Kidney glomerular epithelial cell (primary cell): ENCODE data around the gene ARHGAP28.

ENCODE experiments used
- DNase-seq: peaks from one replicate; lab custom pipeline; 2025; lab: John Stamatoyannopoulos, UW

ARHGAP28 gene

DNA sequence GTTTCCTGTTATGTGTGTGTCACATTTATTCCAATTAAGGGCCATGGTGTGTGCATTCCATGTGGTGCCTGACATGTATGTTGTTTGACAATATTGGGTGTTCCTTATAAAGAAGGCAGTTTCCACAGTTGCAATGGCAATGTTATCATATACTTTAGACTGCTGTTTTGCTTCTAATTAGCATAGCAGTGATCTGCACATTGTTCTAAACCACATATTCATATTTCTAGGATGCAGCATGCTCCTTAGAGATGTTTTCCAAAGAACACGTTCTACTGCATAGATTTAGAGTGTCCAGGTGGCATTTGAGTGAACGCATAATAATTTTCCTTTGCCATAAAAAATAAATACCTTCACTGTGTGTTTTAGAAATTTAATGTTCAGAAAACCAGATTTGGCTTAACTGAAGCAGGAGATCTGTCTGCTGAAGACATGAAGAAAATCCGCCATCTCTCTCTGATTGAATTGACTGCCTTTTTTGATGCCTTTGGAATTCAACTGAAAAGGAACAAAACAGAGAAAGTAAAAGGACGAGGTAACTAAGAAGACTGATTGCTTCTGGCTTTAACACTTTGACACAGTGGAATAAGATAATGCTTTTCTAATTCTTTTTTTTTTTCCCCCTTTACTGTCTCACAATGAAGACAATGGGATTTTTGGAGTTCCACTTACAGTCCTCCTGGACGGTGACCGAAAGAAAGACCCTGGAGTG, 143.7 kb downstream of the ARHGAP28 start:
- no peak for DNase-seq

GRCh38 chr18:6874315-6874714, 144.8 kb downstream of the ARHGAP28 start:
- DNase-seq = no peak

DNA sequence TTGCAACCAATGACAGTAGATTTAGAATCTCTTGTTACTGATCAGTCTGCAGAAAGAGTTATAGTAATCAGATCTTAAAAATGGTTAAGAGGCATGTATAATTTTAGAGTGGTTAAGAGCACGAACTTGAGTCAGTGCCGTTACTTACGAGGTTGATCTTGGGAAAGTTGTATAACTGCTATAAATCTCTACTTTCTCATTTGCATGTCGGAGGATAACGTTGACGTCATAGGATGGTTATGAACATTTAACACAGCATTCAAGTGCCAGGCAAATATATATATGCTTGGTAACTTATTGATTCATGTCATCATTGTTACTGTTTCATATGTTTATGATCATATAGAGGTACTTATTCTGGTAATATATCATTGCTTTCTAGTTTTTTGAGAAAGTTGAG, 146.2 kb downstream of the ARHGAP28 start:
- no peak for DNase-seq

- DNase-seq = peak; percentile 13
Measured at GRCh38 chr18:6876641-6877041, 147.1 kb downstream of the ARHGAP28 start.

DNA sequence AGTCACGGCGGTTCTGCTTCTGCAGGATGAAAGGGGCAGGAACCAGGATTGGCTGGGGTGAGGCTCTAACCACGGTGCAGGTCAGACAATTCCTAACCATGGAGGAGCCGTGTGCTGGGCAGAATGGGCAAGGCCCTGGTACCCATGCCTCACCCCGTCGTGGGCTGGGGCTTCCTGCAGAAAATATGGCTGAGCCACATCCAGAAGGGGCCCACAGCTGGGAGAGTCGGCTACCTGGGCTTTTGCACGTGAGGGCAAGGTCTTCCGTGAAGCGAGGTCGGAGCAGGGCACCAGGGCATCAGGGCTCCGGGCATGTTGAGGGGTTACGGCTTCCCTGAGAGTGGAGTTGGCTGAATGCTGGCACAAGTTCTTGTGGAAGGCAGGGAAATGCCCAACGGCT, 147.8 kb downstream of the ARHGAP28 start:
- no peak for DNase-seq

- no peak for DNase-seq
Measured at GRCh38 chr18:6878556-6879297, 149.2 kb downstream of the ARHGAP28 start.

DNA sequence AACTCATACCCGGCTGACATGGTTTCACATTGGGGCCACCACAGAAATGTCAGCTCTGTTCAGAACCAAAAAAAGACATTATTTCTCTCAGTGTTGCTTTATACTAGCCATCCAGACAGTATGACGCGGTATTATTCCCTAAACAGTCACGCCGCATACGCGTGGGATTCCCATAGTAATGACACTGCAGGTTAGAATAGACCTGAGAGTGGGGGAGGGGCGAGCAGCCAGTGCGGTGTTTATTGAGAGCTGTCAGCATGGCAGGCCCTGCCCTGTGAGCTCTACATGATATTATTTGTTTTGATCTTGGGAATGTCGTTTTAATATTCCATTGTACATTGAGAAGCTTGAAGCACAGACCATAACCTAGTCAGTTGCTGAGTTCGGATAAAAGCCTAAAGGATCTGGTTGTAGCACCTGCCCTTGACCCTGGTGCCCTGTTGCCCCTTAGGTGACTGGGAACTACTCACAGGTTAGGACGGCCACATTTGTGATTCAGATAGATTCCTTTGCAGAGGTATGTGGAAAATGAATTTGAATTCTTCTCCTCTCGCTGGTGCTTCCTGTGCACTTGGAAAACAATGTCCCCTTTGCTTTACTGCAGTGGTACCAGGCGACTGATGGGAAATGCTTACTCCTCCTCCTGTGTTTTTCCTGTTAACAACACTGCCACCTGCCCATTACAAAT, 150.1 kb downstream of the ARHGAP28 start:
- DNase-seq = no peak

GRCh38 chr18:6881034-6881820, 151.7 kb downstream of the ARHGAP28 start:
- DNase-seq = no peak

DNA sequence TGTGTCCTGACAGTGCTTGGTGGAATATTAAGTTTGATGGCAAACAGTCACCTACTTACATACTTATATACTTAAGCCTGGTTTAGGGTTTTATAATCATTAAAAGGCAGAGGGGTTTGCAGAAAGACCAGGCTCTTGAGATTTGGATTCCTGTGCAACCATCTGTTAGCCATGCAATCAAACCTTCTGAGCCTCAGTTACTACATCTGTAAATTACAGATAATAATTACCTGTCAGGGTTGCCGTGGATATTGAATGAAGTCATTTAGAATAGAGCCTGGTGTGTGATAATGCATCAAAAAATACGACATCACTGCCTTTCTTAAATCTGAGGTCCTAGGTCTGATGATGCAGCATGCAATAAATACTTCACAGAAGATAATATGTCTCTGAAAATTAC, 152.9 kb downstream of the ARHGAP28 start:
- DNase-seq = no peak

- no peak for DNase-seq
Measured at GRCh38 chr18:6885006-6885481, 155.5 kb downstream of the ARHGAP28 start.

DNA sequence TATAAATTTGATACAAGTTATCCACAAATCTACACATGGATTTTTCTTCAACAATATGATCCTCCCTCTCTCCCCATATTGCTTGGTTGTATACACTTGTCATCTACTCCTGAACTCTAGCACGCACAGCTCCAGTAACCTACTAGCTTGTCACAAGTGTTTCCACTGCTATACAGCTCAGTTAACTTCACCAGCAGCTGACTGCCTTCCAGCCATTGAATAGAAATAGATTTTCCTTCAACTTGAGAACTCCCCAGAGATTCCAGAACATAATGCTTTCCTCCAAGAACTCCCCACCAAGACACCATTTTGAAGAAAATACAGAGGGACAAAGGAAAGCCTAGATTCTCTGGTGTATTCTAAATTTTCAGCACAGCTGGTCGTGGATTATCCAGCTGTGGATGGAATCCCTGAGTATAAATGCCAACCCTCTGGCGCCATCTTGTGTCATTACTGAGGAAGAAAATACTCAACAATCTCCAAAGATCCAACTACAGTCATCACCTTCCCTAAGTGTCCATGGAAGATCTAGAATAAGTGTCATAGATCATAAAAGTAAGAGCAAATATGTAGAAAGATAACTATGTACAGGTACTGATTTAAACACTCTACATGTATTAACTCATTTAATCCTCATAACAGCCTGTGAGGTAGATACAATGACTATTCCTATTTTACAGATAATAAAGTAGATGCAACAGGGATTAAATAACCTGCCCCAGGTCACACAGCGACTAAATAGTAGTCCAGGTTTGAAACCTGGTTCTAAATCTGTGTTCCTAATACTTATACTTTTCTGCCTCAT, 156.7 kb downstream of the ARHGAP28 start:
- peak; percentile 45 for DNase-seq

DNA sequence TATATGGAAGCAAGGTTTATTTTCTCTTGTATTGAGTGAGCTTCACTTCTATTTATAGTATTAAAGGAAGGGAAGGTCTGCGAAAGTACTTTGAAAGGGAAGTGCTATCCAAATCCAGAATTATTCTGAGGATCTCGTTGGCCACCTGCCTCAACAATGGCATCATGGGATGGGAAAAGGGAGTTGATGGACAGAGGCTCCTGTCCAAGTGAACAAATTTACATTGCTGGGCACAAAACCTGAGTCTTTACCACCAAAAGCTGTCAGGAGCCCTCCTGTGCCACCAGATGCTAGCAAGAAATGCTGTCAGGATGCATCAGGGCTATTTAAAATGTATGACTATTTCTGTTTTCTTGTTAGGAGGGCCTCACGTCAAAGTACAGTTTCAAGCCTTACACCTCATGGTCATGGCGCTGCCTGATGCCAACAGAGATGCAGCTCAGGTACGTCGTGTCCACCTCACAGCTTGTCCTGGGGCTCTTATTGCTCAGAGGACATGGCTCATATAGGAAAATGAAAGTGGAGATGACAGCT, 157.3 kb downstream of the ARHGAP28 start:
- DNase-seq = no peak

DNA sequence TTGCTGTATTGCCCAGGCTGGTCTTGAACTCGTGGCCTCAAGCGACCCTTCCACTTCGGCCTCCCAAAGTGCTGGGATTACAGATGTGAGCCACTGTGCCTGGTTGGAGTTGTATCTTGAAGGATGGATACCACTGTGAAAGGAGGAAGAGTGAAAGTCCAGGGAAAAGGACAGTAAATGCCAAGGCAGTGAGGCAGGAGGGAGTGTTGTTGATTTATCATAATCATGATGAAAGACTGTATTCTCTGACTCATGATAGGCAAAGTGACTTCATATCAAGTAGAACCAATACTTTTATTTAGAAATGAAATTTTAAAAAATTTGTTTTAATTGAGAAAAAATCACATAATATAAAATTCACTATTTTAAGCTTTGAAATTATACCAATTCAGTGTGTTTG, 162.3 kb downstream of the ARHGAP28 start:
- no peak for DNase-seq

GRCh38 chr18:6901286-6901926, 171.9 kb downstream of the ARHGAP28 start:
- no peak for DNase-seq

DNA sequence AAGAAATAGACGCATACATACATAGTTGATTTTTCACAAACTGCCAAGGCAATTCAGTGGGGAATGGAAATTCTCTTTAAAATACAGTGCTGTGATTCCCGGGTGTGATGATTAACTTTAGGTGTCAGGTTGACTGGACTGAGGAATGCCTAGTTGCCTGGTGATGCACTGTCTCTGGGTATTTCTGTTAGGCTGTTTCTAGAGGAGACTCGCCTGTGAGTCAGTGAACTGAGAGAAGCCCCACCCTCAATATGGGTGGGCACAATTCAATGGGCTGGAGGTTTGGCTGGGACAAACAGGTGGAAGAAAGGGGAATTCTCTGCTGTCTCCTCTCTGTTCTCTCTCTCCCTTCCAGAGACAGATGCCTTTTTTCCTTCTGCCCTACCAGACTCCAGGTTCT, 187.6 kb downstream of the ARHGAP28 start:
- peak; percentile 71 for DNase-seq

GRCh38 chr18:6920099-6920955, 190.8 kb downstream of the ARHGAP28 start:
- DNase-seq = peak; percentile 66

- no peak for DNase-seq
Measured at GRCh38 chr18:6921571-6921970, 192.1 kb downstream of the ARHGAP28 start.

- no peak for DNase-seq
Measured at GRCh38 chr18:6923220-6923619, 193.7 kb downstream of the ARHGAP28 start.

DNA sequence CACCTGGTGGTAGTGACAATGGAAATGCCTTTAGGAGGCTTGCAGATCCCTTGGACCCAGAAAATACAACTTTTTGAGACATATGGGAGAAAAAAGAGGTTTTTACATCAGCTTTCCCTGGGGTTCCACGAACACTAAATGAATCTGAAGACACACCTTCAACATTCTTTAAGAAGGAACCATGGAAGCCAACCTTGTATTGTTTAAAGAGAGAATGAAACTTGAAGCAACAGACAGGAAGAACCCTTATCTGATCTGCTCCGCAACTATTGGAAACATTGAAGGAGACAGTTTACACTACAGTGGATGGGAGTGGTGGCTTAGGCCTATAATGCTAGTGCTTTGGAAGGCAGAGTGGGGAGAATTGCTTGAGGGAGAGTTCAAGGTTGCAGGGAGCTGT, 197.6 kb downstream of the ARHGAP28 start:
- DNase-seq = no peak
